Right lung (tissue), 10 donors: Measurements from ENCODE around the gene OR2T10. TPM values are rescaled to one million over a fixed set of nuclear protein-coding genes. Genes with fewer than 3 reads are reported as not detected.
A peak's percentile ranks its signal among the peaks of the same experiment; 100 is the strongest.
"Not testable (repeated sequence)": the region's sequence is repeated elsewhere in the genome, so short reads cannot be mapped to it uniquely, and the experiment has no call there.

ENCODE experiments used
- DNase-seq, 2 donors: peaks; one replicate each; pipeline ENCODE4 v3.0.0-alpha.2; 2013
- long read RNA-seq, 8 donors: transcript quantifications; one replicate each; lab custom pipeline, GENCODE V29; 2026
- polyA plus RNA-seq, 5 donors: library from polyadenylated mRNA; unstranded; fragments of 120-200 nt; gene quantifications; one replicate each; pipeline versions ENCODE4 v1.2.1 to v1.2.3, GENCODE V29; 2013; ENCODE audit warnings: inconsistent platforms in 1 of 5, low replicate concordance in 1 of 5; ENCODE audit not compliant: insufficient read length in 5 of 5, insufficient read depth in 1 of 5

OR2T10 gene
- not detected for polyA plus RNA-seq
- long read RNA-seq, donor 1: 0 reads
- long read RNA-seq, donor 2: 0 reads
- long read RNA-seq, donor 3: 0 reads
- long read RNA-seq, donor 4: 0 reads
- long read RNA-seq, donor 5: 0 reads
- long read RNA-seq, donor 6: 0 reads
- long read RNA-seq, donor 7: 0 reads
- long read RNA-seq, donor 8: 0 reads

- no peak for DNase-seq
These were observed at the start of gene OR2T10 for GRCh38 chr1:248597589-248597988. Gene OR2T10, minus strand, starts transcription at chr1:248597700. Its CDS starts 3,932 bp downstream, at chr1:248593768.

GRCh38 chr1:248645178-248645577, 47.7 kb upstream of the OR2T10 start, which contains the start of gene OR2T35:
Gene OR2T35, minus strand, starts transcription at chr1:248645278. Its CDS starts 6,020 bp downstream, at chr1:248639258.
- not testable (repeated sequence) for DNase-seq

GRCh38 chr1:248642971-248643651, 45.6 kb upstream of the OR2T10 start:
- DNase-seq: not testable (repeated sequence)

GRCh38 chr1:248641583-248641982, 44.1 kb upstream of the OR2T10 start:
- not testable (repeated sequence) for DNase-seq

GRCh38 chr1:248640906-248641305, 43.4 kb upstream of the OR2T10 start:
- DNase-seq: not testable (repeated sequence)

- DNase-seq: not testable (repeated sequence)
These were observed 42.2 kb upstream of the OR2T10 start for GRCh38 chr1:248639652-248640051.

GRCh38 chr1:248636612-248637011, 39.1 kb upstream of the OR2T10 start:
- DNase-seq: not testable (repeated sequence)

- DNase-seq: not testable (repeated sequence)
These were observed 37.5 kb upstream of the OR2T10 start, which contains the start of gene OR2T11 for GRCh38 chr1:248634991-248635390. Gene OR2T11, minus strand, starts transcription at chr1:248635091. Its CDS starts 7,963 bp downstream, at chr1:248627128.

- DNase-seq: no peak
These were observed 34.0 kb upstream of the OR2T10 start for GRCh38 chr1:248631354-248632008.

GRCh38 chr1:248630551-248630950, 33.1 kb upstream of the OR2T10 start:
- no peak for DNase-seq

GRCh38 chr1:248627971-248628844, 30.7 kb upstream of the OR2T10 start:
- DNase-seq: no peak

GRCh38 chr1:248625971-248626370, 28.5 kb upstream of the OR2T10 start:
- no peak for DNase-seq

GRCh38 chr1:248625166-248625565, 27.7 kb upstream of the OR2T10 start:
- DNase-seq: no peak

GRCh38 chr1:248622570-248623001, 25.1 kb upstream of the OR2T10 start:
- no peak for DNase-seq

GRCh38 chr1:248621770-248622169, 24.3 kb upstream of the OR2T10 start:
- DNase-seq: no peak

GRCh38 chr1:248618878-248619277, 21.4 kb upstream of the OR2T10 start:
- peak in 1 of 2 donors; percentile 7 for DNase-seq

GRCh38 chr1:248618119-248618518, 20.6 kb upstream of the OR2T10 start:
- no peak for DNase-seq

GRCh38 chr1:248613742-248614141, 16.2 kb upstream of the OR2T10 start:
- DNase-seq: no peak

GRCh38 chr1:248611883-248612414, 14.4 kb upstream of the OR2T10 start:
- no peak for DNase-seq

GRCh38 chr1:248610301-248610700, 12.8 kb upstream of the OR2T10 start:
- DNase-seq: no peak

- no peak for DNase-seq
These were observed 1.9 kb upstream of the OR2T10 start for GRCh38 chr1:248599396-248599795.
